GM23338 (cell line): ENCODE results near the gene NME2. TPM values are rescaled to one million over a fixed set of nuclear protein-coding genes. Genes with fewer than 3 reads are reported as not detected.

Experiments
- ATAC-seq: fragments of 200-7000 bp; cut with Tn5 transposase; 3 replicates; pipeline ENCODE4 v1.9.1; 2020
- DNase-seq: peaks from one replicate; pipeline ENCODE4 v3.0.0-alpha.2; 2015; ENCODE audit warnings: low spot score
- H2AFZ ChIP-seq: fragments of 200-600 bp; sonication (generic); 2 replicates; pipeline ENCODE4 v1.8.0; 2016; ENCODE audit warnings: antibody characterized with exemption, mild to moderate bottlenecking, moderate library complexity
- H3F3A ChIP-seq: fragments of 200-600 bp; sonication (generic); replicated peaks from 2 replicates; pipeline ENCODE4 v1.8.0; 2017; ENCODE audit warnings: antibody characterized with exemption, mixed run types, low read depth
- H3K27ac ChIP-seq: fragments of 200-600 bp; sonication (generic); 2 replicates; pipeline ENCODE4 v1.6.1; 2016; ENCODE audit warnings: low read depth
- H3K27me3 ChIP-seq: fragments of 200-600 bp; sonication (generic); 2 replicates; pipeline ENCODE4 v1.8.0; 2016; ENCODE audit warnings: mild to moderate bottlenecking, mixed run types, moderate library complexity; ENCODE audit not compliant: insufficient read depth
- H3K36me3 ChIP-seq: fragments of 200-600 bp; sonication (generic); 2 replicates; pipeline ENCODE4 v1.8.0; 2016; ENCODE audit warnings: mild to moderate bottlenecking; ENCODE audit not compliant: insufficient read depth
- H3K4me1 ChIP-seq: fragments of 200-600 bp; sonication (generic); 2 replicates; pipeline ENCODE4 v1.8.0; 2016; ENCODE audit warnings: mild to moderate bottlenecking, moderate library complexity; ENCODE audit not compliant: insufficient read depth
- H3K4me2 ChIP-seq: fragments of 200-600 bp; sonication (generic); 2 replicates; pipeline ENCODE4 v1.7.1; 2017; ENCODE audit warnings: mixed run types
- H3K4me3 ChIP-seq: fragments of 200-600 bp; sonication (generic); 2 replicates; pipeline ENCODE4 v1.6.1; 2016; ENCODE audit warnings: mixed run types
- H3K79me2 ChIP-seq: fragments of 200-600 bp; sonication (generic); replicated peaks from 2 replicates; pipeline ENCODE4 v1.8.0; 2017; ENCODE audit warnings: mild to moderate bottlenecking; ENCODE audit not compliant: insufficient read depth
- H3K9me2 ChIP-seq: fragments of 200-600 bp; sonication (generic); 2 replicates; pipeline ENCODE4 v1.8.0; 2017; ENCODE audit not compliant: insufficient read depth
- H4K20me1 ChIP-seq: fragments of 200-600 bp; sonication (generic); replicated peaks from 2 replicates; pipeline ENCODE4 v1.8.0; 2017; ENCODE audit warnings: mild to moderate bottlenecking; ENCODE audit not compliant: insufficient read depth
- H3K27ac Mint-ChIP-seq: 2 replicates; pipeline ENCODE4 v1.8.0; 2020; ENCODE audit warnings: inconsistent platforms, mild to moderate bottlenecking, moderate library complexity, mixed read lengths
- H3K27me3 Mint-ChIP-seq: 3 replicates; pipeline ENCODE4 v1.8.0; 2022; ENCODE audit warnings: low read depth, mild to moderate bottlenecking, moderate library complexity, mixed read lengths, inconsistent platforms; ENCODE audit not compliant: insufficient read depth, poor library complexity
- H3K36me3 Mint-ChIP-seq: 3 replicates; pipeline ENCODE4 v1.8.0; 2021; ENCODE audit warnings: low read depth, mild to moderate bottlenecking, inconsistent platforms, moderate library complexity, mixed read lengths
- H3K4me1 Mint-ChIP-seq: 3 replicates; pipeline ENCODE4 v1.8.0; 2020; ENCODE audit warnings: mild to moderate bottlenecking, inconsistent platforms, mixed read lengths
- H3K4me3 Mint-ChIP-seq: 3 replicates; pipeline ENCODE4 v1.8.0; 2021; ENCODE audit warnings: moderate library complexity, mild to moderate bottlenecking, inconsistent platforms, mixed read lengths
- H3K9me3 Mint-ChIP-seq: 3 replicates; pipeline ENCODE4 v1.8.0; 2020; ENCODE audit warnings: moderate library complexity, mild to moderate bottlenecking, inconsistent platforms, mixed read lengths
- CREB1 ChIP-seq: fragments of 250-450 bp; sonication (Bioruptor Pico); IDR thresholded peaks from 2 replicates; pipeline ENCODE4 v1.5.0; 2020; ENCODE audit warnings: low read depth, mild to moderate bottlenecking, moderate library complexity
- EZH2 ChIP-seq: fragments of 200-600 bp; sonication (generic); IDR thresholded peaks from one replicate; pipeline ENCODE4 v1.8.0; 2017; ENCODE audit warnings: antibody characterized with exemption, mild to moderate bottlenecking, low read depth; ENCODE audit not compliant: unreplicated experiment
- EZH2phosphoT487 ChIP-seq: fragments of 200-600 bp; sonication (generic); IDR thresholded peaks from one replicate; pipeline ENCODE4 v1.8.1; 2018; ENCODE audit warnings: antibody characterized with exemption; ENCODE audit not compliant: unreplicated experiment
- JUNB ChIP-seq: IDR thresholded peaks from one replicate; pipeline ENCODE4 v1.6.1; 2016; ENCODE audit warnings: antibody characterized with exemption; ENCODE audit not compliant: unreplicated experiment
- STAT1 ChIP-seq: IDR thresholded peaks from one replicate; pipeline ENCODE4 v1.6.1; 2016; ENCODE audit warnings: antibody characterized with exemption; ENCODE audit not compliant: unreplicated experiment
- ZNF331 ChIP-seq: fragments of 250-450 bp; sonication (Bioruptor Pico); IDR thresholded peaks from 2 replicates; pipeline ENCODE4 v1.5.0; 2020; ENCODE audit warnings: low read depth, mild to moderate bottlenecking, moderate library complexity
- polyA plus RNA-seq: library from polyadenylated mRNA; unstranded; fragments of >200 nt; fragmentation: Nextera tagmentation; extraction: Ambion mirVana; gene quantifications from 2 replicates; pipeline ENCODE4 v1.2.1, GENCODE V29; 2016
- total RNA-seq: library from RNA; depleted of rRNA; stranded (reverse); fragments of >200 nt; shearing (Covaris generic); gene quantifications from 2 replicates; pipeline ENCODE4 v1.2.3, GENCODE V29; 2014
- TF ChIP-seq, protein P1 (sequence below): fragments of 250-450 bp; sonication (Bioruptor Pico); IDR thresholded peaks from 2 replicates; pipeline ENCODE4 v1.5.0; 2020; ENCODE audit warnings: mild to moderate bottlenecking, moderate library complexity
- TF ChIP-seq, protein P2 (sequence below): IDR thresholded peaks from 2 replicates; pipeline ENCODE4 v1.6.1; 2016; ENCODE audit warnings: antibody characterized with exemption

Gene NME2
- total and polyA plus RNA-seq, 2 experiments from 2014 or later = 667 to 939 TPM

DNA sequence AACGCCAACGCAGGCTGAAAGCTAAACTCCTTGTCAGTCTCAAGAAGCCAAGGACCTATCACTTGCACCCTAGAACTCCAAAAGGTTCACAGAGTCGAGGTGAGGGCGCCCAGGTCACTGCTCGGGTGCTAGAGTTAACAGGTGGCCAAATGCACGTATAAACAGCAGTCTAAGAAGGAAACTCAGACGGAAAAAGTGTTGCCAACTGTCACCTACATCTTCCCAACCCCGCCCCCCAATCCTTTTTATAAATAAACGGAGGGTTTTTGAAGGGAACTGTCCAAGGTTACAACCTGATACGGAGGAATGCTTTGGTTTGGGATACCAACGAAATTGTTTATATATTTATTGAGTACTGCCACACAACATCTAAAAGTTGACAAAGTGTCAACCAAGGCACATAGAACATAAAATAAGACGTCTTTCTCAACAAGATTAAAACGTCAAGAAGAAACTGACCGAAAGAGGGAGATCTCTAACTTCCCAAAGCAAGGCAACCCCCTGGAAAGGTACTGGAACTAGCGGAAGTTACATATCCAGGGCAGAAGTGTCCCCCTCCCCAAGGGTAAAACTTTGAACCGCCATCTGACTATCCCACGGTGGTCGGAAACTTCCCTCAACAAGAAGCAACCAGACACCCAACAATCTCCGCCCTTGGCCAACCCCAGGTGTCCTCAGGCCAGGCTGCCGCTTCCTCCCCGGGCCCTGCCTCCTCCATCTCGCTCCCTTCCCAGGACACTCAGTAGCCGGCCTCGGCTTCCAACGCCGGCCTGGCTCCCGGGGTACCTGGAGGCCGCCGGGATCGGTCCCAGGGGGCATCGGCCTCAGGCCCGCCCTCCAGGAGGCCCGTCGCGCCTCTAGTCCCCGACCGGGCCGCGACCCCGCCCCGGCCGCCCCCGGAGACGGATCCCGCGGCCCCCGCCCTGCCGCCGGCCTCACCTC is 46.5 kb upstream of the NME2 start (continued):
- TF ChIP-seq, protein P1, sequence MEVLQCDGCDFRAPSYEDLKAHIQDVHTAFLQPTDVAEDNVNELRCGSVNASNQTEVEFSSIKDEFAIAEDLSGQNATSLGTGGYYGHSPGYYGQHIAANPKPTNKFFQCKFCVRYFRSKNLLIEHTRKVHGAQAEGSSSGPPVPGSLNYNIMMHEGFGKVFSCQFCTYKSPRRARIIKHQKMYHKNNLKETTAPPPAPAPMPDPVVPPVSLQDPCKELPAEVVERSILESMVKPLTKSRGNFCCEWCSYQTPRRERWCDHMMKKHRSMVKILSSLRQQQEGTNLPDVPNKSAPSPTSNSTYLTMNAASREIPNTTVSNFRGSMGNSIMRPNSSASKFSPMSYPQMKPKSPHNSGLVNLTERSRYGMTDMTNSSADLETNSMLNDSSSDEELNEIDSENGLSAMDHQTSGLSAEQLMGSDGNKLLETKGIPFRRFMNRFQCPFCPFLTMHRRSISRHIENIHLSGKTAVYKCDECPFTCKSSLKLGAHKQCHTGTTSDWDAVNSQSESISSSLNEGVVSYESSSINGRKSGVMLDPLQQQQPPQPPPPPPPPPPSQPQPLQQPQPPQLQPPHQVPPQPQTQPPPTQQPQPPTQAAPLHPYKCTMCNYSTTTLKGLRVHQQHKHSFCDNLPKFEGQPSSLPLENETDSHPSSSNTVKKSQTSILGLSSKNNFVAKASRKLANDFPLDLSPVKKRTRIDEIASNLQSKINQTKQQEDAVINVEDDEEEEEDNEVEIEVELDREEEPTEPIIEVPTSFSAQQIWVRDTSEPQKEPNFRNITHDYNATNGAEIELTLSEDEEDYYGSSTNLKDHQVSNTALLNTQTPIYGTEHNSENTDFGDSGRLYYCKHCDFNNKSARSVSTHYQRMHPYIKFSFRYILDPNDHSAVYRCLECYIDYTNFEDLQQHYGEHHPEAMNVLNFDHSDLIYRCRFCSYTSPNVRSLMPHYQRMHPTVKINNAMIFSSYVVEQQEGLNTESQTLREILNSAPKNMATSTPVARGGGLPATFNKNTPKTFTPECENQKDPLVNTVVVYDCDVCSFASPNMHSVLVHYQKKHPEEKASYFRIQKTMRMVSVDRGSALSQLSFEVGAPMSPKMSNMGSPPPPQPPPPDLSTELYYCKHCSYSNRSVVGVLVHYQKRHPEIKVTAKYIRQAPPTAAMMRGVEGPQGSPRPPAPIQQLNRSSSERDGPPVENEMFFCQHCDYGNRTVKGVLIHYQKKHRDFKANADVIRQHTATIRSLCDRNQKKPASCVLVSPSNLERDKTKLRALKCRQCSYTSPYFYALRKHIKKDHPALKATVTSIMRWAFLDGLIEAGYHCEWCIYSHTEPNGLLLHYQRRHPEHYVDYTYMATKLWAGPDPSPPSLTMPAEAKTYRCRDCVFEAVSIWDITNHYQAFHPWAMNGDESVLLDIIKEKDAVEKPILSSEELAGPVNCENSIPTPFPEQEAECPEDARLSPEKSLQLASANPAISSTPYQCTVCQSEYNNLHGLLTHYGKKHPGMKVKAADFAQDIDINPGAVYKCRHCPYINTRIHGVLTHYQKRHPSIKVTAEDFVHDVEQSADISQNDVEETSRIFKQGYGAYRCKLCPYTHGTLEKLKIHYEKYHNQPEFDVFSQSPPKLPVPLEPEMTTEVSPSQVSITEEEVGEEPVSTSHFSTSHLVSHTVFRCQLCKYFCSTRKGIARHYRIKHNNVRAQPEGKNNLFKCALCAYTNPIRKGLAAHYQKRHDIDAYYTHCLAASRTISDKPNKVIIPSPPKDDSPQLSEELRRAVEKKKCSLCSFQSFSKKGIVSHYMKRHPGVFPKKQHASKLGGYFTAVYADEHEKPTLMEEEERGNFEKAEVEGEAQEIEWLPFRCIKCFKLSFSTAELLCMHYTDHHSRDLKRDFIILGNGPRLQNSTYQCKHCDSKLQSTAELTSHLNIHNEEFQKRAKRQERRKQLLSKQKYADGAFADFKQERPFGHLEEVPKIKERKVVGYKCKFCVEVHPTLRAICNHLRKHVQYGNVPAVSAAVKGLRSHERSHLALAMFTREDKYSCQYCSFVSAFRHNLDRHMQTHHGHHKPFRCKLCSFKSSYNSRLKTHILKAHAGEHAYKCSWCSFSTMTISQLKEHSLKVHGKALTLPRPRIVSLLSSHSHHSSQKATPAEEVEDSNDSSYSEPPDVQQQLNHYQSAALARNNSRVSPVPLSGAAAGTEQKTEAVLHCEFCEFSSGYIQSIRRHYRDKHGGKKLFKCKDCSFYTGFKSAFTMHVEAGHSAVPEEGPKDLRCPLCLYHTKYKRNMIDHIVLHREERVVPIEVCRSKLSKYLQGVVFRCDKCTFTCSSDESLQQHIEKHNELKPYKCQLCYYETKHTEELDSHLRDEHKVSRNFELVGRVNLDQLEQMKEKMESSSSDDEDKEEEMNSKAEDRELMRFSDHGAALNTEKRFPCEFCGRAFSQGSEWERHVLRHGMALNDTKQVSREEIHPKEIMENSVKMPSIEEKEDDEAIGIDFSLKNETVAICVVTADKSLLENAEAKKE (CRISPR knock-in tag) = no peak
- TF ChIP-seq EZH2 = no peak
- TF ChIP-seq EZH2phosphoT487 = no peak
- TF ChIP-seq ZNF331 = no peak
- TF ChIP-seq, protein P2, sequence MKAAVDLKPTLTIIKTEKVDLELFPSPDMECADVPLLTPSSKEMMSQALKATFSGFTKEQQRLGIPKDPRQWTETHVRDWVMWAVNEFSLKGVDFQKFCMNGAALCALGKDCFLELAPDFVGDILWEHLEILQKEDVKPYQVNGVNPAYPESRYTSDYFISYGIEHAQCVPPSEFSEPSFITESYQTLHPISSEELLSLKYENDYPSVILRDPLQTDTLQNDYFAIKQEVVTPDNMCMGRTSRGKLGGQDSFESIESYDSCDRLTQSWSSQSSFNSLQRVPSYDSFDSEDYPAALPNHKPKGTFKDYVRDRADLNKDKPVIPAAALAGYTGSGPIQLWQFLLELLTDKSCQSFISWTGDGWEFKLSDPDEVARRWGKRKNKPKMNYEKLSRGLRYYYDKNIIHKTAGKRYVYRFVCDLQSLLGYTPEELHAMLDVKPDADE = no peak
- no peak for TF ChIP-seq JUNB

DNA sequence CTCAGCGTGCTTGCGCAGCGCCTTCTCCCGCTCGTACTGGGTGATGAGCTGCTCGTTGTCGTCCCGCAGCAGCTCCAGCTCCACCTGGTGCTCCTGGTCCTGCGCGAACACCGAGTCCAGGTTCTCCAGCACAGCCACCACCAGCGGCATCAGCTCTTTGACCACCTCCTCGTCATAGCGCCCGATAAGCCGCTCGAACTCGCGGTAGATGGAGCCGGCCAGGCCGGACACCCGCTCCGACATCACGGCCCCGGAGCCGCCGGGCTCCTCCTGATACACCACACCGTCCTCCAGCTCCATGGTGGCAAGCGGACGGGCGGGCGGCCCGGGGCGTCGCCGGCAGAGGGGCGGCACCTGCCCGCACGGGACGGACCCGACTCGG is 45.9 kb upstream of the NME2 start:
- H3K36me3 ChIP-seq = no peaks in the 10 kb centered on the region
- H3K27me3 Mint-ChIP-seq = peaks cover 1% of the 10 kb centered on the region
- H3K4me3 ChIP-seq = peak overlapping the region; percentile 99
- peaks cover 19% of the 10 kb centered on the region for H4K20me1 ChIP-seq
- peak overlapping the region; percentile 66; the same call in 1 of the 2 replicates for H2AFZ ChIP-seq
- H3K9me3 Mint-ChIP-seq = no peaks in the 10 kb centered on the region
- TF ChIP-seq STAT1 (no peak), CREB1 (CRISPR knock-in tag) (0 out of 2 replicates have a peak, but pooled peaks have one; percentile 2)
- DNase-seq (no peak), ATAC-seq (peak; percentile 51)
- H3F3A ChIP-seq = no peaks in the 10 kb centered on the region; the same call in 1 of the 2 replicates
- peak overlapping the region; percentile 72 for H3K4me2 ChIP-seq
- peaks cover 20% of the 10 kb centered on the region for H3K4me1 Mint-ChIP-seq
- no peaks in the 10 kb centered on the region for H3K36me3 Mint-ChIP-seq
- H3K4me3 Mint-ChIP-seq = peak overlapping the region; percentile 95
- H3K27me3 ChIP-seq = no peaks in the 10 kb centered on the region
- H3K27ac Mint-ChIP-seq = peak overlapping the region; percentile 95
- peaks cover 20% of the 10 kb centered on the region for H3K4me1 ChIP-seq
- no peaks in the 10 kb centered on the region for H3K9me2 ChIP-seq
- H3K27ac ChIP-seq = peak overlapping the region; percentile 1; the same call in 1 of the 2 replicates
- H3K79me2 ChIP-seq = peaks cover 44% of the 10 kb centered on the region
